SJCRH30 (cell line): ENCODE data around the gene TLE2. TPM values are rescaled to one million over a fixed set of nuclear protein-coding genes. Genes with fewer than 3 reads are reported as not detected.

Experiments
- DNase-seq, 2 experiments: peaks; one replicate each; pipeline ENCODE4 v3.0.0-alpha.2; 2015 to 2020
- H3K27ac ChIP-seq: fragments of 250-450 bp; sonication (Bioruptor Pico); 2 replicates; pipeline ENCODE4 v1.5.1; 2020; ENCODE audit warnings: mild to moderate bottlenecking, moderate library complexity
- H3K27me3 ChIP-seq: fragments of 250-450 bp; sonication (Bioruptor Pico); 2 replicates; pipeline ENCODE4 v1.5.1; 2020; ENCODE audit warnings: mild to moderate bottlenecking, moderate library complexity
- H3K36me3 ChIP-seq: fragments of 250-450 bp; sonication (Bioruptor Pico); 2 replicates; pipeline ENCODE4 v1.5.1; 2020; ENCODE audit warnings: mild to moderate bottlenecking, moderate library complexity
- H3K4me1 ChIP-seq: fragments of 250-450 bp; sonication (Bioruptor Pico); 2 replicates; pipeline ENCODE4 v1.5.1; 2020; ENCODE audit warnings: mild to moderate bottlenecking, moderate library complexity
- H3K4me3 ChIP-seq: fragments of 250-450 bp; sonication (Bioruptor Pico); 2 replicates; pipeline ENCODE4 v1.5.1; 2020; ENCODE audit warnings: mild to moderate bottlenecking, moderate library complexity
- H3K9me3 ChIP-seq: fragments of 250-450 bp; sonication (Bioruptor Pico); replicated peaks from 2 replicates; pipeline ENCODE4 v1.5.1; 2020; ENCODE audit warnings: mild to moderate bottlenecking, moderate library complexity
- total RNA-seq: library from RNA; depleted of rRNA; stranded (reverse); fragments of >200 nt; shearing (Covaris generic); gene quantifications from 2 replicates; pipeline ENCODE4 v1.2.3, GENCODE V29; 2014; rRNA removed

Gene TLE2
- 3.7 and 4.7 TPM in 2 replicates for total RNA-seq

DNA sequence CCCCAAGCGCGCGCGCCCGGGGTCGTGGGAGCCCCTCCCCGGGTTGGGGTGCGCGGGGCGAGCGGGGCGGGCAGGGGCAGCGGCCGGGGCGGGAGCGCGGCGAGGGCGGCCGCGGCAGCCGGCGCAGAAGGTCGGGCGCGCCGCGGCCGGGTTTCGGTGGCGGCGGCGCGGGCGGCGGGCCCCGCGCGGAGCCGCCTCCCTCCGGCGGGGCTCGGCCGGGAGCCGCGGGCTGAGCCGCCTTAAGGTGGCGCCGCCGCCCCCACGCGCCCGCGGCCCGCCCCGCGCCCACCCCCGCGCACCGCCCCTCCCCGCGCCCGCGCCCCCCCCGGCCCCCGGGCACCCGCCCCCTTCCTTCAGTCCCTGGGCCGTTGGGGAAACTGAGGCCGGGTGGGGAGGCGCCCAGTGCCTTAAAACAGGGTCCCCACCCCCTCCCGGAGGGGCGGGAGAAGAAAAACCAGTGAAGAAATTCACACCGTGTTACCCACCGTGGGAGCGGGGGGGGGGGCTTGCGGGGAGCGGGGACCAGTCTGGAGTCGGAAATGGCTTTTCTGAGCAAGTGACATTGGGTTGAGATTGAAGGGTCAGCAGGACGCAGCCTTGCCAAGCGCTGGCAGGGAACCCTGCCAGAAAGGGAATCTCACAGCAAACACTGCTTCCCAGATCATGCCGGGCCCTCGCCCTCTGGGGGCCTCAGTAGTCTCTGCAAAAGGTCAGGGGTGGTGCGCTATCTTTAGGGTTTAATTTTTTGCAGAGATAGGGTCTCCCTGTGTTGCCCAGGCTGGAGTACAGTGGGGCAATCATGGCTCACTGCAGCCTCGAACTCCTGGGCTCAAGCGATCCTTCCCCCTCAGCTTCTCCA is at the start of gene TLE2:
Gene TLE2 (minus strand): TSS at position 216 of the 859 bp plus-strand sequence. CDS start 376 bp downstream, outside the sequence.
- H3K27me3 ChIP-seq, result peaks cover 14% of the 10 kb centered on the region
- no peak for DNase-seq
- peaks cover under 1% of the 10 kb centered on the region; the same call in 1 of the 2 replicates for H3K4me1 ChIP-seq
- H3K36me3 ChIP-seq, result no peaks in the 10 kb centered on the region
- H3K9me3 ChIP-seq, result no peaks in the 10 kb centered on the region
- peak within 1 kb of the TSS; percentile 47 for H3K4me3 ChIP-seq
- no peak within 1 kb of the TSS for H3K27ac ChIP-seq

DNA sequence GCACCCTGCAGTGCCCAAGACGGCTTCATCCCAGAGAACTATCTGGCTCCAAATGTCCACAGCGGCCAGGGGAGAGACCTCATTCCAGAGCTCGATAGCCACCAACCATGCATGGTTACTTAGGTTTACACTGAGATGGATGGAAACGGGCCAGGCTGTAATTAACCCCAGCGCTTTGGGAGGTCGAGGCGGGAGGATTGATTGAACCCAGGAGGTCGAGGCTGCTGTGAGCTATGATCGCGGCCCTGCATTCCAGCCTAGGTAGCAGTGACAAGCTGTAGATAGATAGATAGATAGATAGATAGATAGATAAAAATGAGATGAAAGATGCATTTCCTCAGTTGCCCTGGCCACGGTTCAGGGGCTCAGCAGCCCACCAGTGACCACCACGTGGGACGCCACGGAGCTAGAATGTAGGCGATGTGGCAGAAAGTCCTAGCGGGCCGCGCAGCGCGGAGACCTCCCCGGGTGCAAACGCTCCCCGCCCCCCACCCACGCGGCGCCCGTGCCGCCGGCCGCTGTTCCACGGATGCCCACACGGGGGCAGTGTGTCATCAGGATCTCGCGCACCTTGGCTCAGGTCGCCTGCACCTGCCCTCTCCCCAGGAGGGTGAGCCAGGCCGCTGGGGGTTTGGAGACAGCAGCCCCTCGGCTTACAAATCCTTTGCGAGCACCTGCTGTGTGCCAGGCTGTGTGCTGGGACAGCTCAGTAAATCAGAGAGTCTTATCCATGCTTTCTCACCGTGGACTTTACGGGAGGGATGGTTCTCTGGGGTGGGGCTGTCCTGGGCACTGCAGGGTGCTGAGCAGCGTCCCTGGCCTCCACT is 46.7 kb upstream of the TLE2 start:
- Histone ChIP-seq H3K36me3 (no peaks in the 10 kb centered on the region), H3K27ac (no peak overlapping the region), H3K27me3 (no peaks in the 10 kb centered on the region), H3K4me3 (no peak overlapping the region), H3K9me3 (no peaks in the 10 kb centered on the region), H3K4me1 (peaks cover 18% of the 10 kb centered on the region)
- peak in 1 of 2 experiments; percentile 58 for DNase-seq

DNA sequence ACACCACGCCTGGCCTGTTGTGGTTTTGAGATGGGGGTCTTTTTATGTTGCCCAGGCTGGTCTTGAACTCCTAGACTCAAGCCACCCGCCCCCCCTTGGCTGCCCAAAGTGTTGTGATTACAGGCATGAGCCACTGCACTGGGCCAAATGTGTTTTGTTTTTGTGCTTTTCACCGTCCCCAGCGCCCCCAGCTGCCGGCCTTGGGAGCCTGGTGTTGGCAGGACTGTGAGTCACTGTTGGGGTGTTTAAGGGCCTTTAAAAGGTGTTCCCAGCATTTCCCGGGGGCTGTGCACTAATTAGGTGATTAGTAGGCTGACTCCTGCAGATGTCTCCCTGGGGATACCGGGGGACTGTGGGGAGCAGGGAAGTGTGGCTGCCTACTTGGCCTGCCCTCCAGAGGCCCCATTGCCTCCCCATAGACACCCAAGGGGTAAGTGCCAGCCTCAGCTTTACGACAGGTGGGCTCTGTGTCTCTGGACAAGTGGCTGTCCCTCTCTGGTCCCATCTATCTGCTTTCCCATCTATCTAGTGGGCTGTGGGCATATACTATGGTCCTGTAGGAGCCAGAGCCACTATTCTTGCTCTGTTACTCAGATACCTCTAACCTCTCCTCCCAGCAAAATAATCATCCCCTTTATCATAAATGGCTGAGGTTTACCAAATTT is 45.0 kb upstream of the TLE2 start:
- H3K27ac ChIP-seq, result no peak overlapping the region
- H3K36me3 ChIP-seq, result no peaks in the 10 kb centered on the region
- no peak overlapping the region for H3K4me3 ChIP-seq
- no peaks in the 10 kb centered on the region for H3K9me3 ChIP-seq
- H3K4me1 ChIP-seq, result peaks cover 21% of the 10 kb centered on the region
- no peaks in the 10 kb centered on the region for H3K27me3 ChIP-seq
- peak in 1 of 2 experiments; percentile 46 for DNase-seq

DNA sequence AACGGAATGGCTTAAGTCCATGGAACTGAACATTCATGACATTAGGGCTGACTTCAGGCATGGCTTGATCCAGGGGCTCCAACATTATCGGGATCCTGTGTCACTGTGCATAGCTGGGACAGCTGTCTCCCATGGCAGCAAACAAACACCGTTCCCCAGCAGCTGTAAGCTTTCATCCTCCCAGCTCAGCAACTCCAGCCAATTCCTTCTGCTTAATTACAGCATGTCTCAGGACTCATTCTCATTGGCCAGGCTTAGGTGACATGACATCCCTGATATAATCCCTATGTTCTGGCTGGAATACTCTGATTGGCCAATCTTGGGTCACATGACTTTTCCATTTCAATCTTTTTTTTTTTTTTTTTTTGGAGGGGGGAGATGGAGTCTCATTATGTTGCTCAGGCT is 44.1 kb upstream of the TLE2 start:
- peak; percentile 92 to 98 for DNase-seq
- Histone ChIP-seq H3K9me3 (no peaks in the 10 kb centered on the region), H3K4me1 (peaks cover 28% of the 10 kb centered on the region), H3K27me3 (no peaks in the 10 kb centered on the region), H3K36me3 (no peaks in the 10 kb centered on the region), H3K4me3 (no peak overlapping the region), H3K27ac (no peak overlapping the region)

DNA sequence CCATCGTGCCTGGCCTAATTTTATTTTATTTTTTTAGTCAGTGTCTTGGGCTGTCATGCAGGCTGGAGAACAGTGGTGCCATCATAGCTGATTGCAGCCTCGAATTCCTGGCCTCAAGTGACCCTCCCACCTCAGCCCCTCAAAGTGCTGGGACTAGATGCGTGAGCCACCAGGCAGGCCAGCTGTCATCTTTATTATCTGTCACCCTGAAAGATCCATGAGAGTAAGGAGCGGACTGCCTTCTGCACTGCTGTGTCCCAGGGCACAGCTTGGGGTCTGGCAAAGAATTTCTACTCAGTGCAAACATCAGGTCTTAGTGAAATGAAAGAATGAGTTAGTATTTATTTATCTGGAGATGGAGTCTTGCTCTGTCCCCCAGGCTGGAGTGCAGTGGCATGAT is 42.7 kb upstream of the TLE2 start:
- no peak overlapping the region for H3K4me3 ChIP-seq
- peaks cover 36% of the 10 kb centered on the region for H3K4me1 ChIP-seq
- no peaks in the 10 kb centered on the region for H3K36me3 ChIP-seq
- H3K27me3 ChIP-seq, result no peaks in the 10 kb centered on the region
- peak; percentile 84 to 89 for DNase-seq
- no peaks in the 10 kb centered on the region for H3K9me3 ChIP-seq
- H3K27ac ChIP-seq, result peak overlapping the region; percentile 29

DNA sequence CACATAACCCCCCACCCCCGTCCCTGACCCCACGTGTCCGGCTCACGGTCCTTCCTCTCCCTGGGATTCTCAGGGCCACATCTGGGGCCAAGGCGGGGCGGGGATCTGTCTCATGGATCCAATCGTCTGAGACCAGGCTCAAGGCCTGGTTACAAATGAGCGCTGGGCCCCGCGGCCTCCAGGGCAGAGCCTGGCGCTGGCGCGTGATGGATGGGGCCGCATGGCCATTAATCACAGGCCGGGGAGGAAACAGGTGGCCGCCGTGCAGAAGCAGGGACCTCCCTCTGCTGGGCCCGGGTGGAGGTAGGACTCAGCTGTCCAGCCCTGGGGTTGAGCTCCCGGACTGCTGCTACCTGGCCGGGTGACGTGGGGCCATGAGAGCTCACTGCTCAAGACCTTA is 39.0 kb upstream of the TLE2 start:
- peak overlapping the region; percentile 34 for H3K4me3 ChIP-seq
- H3K4me1 ChIP-seq, result peaks cover 36% of the 10 kb centered on the region
- no peaks in the 10 kb centered on the region for H3K9me3 ChIP-seq
- peak overlapping the region; percentile 70 for H3K27ac ChIP-seq
- no peaks in the 10 kb centered on the region for H3K36me3 ChIP-seq
- H3K27me3 ChIP-seq, result no peaks in the 10 kb centered on the region
- DNase-seq, result peak; percentile 88 to 90

DNA sequence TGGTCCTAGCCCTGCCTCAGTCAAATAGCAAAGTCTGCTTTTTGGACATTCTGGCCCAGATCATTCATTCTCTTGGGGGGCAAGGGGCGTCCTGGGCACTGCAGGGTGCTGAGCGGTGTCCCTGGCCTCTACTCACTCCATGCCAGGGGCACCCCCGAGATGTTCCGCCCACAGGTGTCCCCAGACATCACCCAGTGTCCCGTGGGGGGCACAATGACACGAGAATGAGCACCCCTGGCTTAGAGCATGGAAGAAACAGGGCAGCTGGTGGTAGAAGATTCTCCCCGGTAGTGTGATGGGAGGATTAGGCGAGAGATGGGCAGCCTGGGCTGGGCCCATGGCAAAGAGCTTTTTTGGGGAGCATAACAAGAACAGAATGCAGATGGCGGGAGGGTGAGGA is 38.5 kb upstream of the TLE2 start:
- no peaks in the 10 kb centered on the region for H3K27me3 ChIP-seq
- H3K9me3 ChIP-seq, result no peaks in the 10 kb centered on the region
- peak in 1 of 2 experiments; percentile 29 for DNase-seq
- H3K4me3 ChIP-seq, result peak overlapping the region; percentile 34
- H3K36me3 ChIP-seq, result no peaks in the 10 kb centered on the region
- peak overlapping the region; percentile 70 for H3K27ac ChIP-seq
- H3K4me1 ChIP-seq, result peaks cover 35% of the 10 kb centered on the region

DNA sequence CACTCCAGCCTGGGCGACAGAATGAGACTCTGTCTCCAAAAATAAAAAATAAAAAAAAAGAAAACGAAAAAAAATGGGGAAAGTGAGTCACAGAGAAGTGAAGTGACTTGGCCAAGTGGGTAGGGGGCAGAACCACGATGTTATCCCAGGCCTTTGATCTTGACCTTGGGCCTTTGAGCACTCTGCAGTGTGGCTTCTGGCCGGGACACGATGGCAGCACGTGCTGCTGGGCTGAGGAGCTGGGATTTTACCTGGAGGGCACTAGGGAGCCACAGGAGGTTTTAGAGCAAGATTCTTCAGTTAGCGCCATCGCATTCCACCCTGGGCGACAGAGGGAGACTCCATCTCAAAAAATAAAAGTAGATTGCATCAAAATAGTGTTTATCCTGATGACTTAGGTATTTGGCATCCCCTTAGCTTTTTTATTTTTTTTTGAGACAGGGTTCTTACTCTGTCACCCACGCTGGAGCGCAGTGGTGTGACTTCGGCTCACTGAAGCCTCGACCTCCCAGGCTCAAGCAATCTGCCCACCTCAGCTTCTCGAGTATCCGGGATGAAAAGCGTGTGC is 37.5 kb upstream of the TLE2 start:
- peak overlapping the region; percentile 37; the same call in 1 of the 2 replicates for H3K27ac ChIP-seq
- H3K4me3 ChIP-seq, result no peak overlapping the region
- H3K36me3 ChIP-seq, result no peaks in the 10 kb centered on the region
- no peak for DNase-seq
- no peaks in the 10 kb centered on the region for H3K27me3 ChIP-seq
- no peaks in the 10 kb centered on the region for H3K9me3 ChIP-seq
- H3K4me1 ChIP-seq, result peaks cover 31% of the 10 kb centered on the region

DNA sequence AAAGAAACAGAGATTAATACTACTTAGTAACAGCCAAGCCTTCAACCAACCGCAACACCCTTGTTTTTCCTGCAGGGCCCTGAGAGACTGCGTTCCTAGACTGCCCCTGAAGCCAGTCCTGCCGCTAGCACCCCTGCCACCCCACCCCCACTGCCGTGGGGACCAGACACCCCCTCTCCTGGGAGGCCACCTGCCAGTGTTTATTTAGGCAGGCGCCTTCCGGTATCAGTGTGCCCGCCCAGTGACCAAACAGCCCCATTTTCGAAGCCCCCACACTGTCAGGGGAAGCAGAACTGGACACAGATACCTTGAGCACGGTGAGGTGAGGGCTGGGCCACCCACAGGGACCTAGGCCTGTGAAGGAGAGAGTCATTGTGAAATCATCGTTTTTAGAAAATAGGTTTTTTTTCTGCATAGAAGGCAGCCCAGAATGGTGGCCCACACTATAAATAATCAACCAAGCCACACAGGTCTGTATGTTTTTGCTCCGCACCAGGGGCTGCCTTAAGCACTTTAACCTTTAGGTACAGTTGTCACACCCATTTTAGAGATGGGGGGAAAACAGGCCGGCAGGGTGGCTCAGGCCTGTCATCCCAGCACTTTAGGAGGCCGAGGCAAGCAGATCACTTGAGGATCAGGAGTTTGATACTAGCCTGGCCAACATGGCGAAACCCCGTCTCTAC is 36.7 kb upstream of the TLE2 start:
- Histone ChIP-seq H3K27ac (peak overlapping the region; percentile 37; the same call in 1 of the 2 replicates), H3K9me3 (no peaks in the 10 kb centered on the region), H3K36me3 (no peaks in the 10 kb centered on the region), H3K27me3 (no peaks in the 10 kb centered on the region), H3K4me3 (no peak overlapping the region), H3K4me1 (peaks cover 31% of the 10 kb centered on the region)
- DNase-seq, result peak; percentile 77 to 84

DNA sequence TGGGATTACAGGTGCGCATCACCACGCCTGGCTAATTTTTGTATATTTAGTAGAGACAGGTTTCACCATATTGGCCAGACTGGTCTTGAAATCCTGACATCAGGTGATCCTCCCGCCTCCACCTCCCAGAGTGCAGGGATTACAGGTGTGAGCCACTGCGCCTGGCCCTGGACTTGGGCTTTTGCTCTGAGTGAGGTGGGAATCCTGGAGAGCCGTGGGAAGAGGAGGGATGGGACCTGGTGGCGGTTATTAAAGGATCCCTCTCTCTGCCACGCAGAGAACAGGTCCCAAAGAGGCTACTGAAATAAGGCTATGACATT is 34.9 kb upstream of the TLE2 start:
- no peaks in the 10 kb centered on the region for H3K9me3 ChIP-seq
- no peak overlapping the region for H3K27ac ChIP-seq
- peaks cover 28% of the 10 kb centered on the region for H3K4me1 ChIP-seq
- DNase-seq, result no peak
- H3K36me3 ChIP-seq, result peaks cover 13% of the 10 kb centered on the region
- no peaks in the 10 kb centered on the region for H3K27me3 ChIP-seq
- no peak overlapping the region for H3K4me3 ChIP-seq

DNA sequence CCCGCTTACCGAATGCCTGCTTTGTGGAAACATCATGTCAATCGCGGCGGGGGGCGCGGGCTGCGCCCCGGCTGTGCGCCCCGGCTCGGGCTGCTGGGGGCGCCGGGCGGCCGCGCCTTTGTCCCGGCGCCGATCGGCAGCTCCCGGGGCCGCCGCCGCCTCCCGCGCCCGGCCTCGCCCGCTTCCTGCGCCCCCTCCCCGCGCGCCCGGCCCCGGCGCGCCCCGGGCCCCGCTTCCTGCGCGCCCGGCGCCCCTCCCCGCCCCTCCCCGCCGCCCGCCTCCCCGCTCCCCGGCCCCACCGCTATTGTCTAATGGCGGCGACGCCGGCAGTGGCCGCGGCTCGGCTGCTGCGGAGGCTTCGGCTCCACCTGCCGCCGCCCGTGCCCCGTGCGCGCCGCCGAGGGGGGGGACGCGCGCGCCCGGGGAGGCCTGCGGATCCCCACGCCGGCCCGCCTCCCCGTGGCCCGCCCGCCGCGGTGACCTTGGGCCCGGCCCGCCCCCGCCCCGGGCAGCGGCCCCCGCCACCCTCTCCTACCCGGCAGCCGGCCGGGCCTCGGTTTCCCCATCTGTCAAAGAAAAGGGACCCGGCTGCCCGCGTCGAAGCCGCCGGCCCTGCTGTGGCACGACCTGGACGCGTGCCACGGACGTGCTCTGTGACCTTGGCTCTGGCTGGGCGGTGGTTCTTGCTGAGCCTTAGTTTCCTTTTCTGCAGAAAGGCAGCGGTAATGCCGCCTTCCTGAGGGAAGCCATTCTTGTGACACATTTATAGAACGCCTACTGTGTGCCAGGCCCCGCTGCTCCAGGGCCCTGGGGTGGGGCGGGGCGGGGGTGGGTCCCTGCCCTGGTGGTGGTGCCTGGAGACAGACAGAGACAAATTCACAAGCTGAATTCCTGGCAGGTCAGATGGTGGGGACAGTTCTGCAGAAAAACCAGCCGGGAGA is 33.4 kb upstream of the TLE2 start, which contains the start of gene TLE5:
Gene TLE5 (minus strand): TSS at position 331 of the 941 bp plus-strand sequence. CDS start 295 bp downstream, at position 36.
- peak within 1 kb of the TSS; percentile 78 for H3K27ac ChIP-seq
- H3K4me3 ChIP-seq, result peak within 1 kb of the TSS; percentile 97
- peaks cover 17% of the 10 kb centered on the region for H3K4me1 ChIP-seq
- H3K9me3 ChIP-seq, result no peaks in the 10 kb centered on the region
- peak; percentile 56 to 70 for DNase-seq
- no peaks in the 10 kb centered on the region for H3K27me3 ChIP-seq
- peaks cover 23% of the 10 kb centered on the region for H3K36me3 ChIP-seq

DNA sequence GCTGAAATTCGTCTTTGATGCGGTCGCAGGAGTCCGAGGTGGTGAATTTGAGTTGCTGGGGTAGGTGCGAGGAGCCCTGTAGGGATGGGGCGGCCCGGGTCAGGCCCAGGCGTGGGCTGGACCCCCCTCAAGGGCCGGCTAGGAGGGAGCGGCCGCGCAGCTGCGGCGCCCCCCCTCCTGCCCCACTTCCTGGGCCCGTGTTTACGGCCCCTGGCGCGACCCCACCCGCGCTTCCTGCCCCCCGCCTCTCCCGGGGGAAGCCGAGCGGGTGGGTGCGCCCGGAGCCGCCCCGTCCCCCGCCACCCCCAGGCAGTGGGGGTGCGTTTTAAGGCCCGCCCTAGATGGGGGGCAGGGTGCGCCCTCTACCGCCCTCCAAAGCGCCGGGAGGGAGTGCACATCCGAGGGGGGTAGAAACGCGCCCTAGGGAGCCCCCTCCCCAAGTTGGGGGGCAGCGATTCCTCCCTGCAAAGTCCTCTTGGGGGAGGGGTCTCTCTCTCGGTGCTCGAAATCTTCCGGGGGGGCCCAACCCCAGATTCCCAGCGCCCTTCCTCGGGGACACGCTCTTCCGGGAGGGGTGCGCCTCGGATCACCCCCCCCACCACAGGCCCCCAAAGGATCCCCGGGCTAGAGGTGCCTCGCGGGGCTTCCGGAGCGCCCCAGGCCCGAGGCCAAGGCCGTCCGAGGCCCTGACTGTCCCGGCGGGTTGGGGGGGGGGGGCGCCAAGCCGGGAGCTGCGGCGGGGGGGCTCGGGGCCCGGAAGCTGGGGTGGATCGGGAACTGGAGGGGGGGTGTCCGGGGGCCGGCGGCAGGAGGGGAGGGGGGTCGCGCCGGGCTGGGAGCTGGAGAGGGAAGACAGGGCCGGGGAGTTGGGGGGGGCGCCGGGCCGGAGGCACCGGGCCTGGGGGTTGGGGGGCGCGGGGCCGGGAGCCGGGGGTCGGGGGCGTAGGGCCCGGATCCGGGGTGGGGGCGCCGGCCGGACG is 32.4 kb upstream of the TLE2 start:
- H3K27me3 ChIP-seq, result no peaks in the 10 kb centered on the region
- no peaks in the 10 kb centered on the region for H3K9me3 ChIP-seq
- peaks cover 30% of the 10 kb centered on the region for H3K36me3 ChIP-seq
- H3K4me3 ChIP-seq, result peak overlapping the region; percentile 97
- H3K4me1 ChIP-seq, result peaks cover 12% of the 10 kb centered on the region
- DNase-seq, result peak; percentile 42 to 49
- peak overlapping the region; percentile 78 for H3K27ac ChIP-seq
